ENCODE data around the gene NAV1.

The NAV1 gene

DNA sequence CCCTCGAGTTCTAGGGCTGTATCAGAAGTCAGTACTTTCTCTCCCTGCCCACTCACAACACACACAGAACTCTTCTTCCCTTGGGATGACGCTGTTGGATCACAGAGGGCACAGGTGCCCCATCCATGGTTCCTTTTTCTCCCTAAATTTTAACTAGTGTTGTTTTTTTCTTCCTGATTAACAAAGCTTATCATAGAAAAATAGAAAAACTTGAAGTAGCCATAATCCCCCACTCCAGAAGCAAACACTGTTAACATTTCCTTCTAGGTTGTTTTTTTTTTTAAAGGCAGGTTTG, 27.5 kb downstream of the NAV1 start:
- TF ChIP-seq POU2F2 (IDR thresholded peaks at IDR 0.05; ENCODE audit: low read depth, low read length) (no peak), PAX5 (IDR thresholded peaks at IDR 0.05; ENCODE audit: insufficient read depth, low read length, severe bottlenecking) (no peak), TAF1 (IDR thresholded peaks at IDR 0.05; ENCODE audit: low read depth, low read length) (no peak), POLR2A (IDR thresholded peaks at IDR 0.05; ENCODE audit: low read depth, low read length) (no peak), POLR2AphosphoS5 (IDR thresholded peaks at IDR 0.05; ENCODE audit: low read depth, low read length) (no peak), SPI1 (IDR thresholded peaks at IDR 0.05; ENCODE audit: low read depth, low read length) (no peak)
- DNase-seq (ENCODE audit: insufficient read length, low spot score) = no peak
- no peak for FAIRE-seq

DNA sequence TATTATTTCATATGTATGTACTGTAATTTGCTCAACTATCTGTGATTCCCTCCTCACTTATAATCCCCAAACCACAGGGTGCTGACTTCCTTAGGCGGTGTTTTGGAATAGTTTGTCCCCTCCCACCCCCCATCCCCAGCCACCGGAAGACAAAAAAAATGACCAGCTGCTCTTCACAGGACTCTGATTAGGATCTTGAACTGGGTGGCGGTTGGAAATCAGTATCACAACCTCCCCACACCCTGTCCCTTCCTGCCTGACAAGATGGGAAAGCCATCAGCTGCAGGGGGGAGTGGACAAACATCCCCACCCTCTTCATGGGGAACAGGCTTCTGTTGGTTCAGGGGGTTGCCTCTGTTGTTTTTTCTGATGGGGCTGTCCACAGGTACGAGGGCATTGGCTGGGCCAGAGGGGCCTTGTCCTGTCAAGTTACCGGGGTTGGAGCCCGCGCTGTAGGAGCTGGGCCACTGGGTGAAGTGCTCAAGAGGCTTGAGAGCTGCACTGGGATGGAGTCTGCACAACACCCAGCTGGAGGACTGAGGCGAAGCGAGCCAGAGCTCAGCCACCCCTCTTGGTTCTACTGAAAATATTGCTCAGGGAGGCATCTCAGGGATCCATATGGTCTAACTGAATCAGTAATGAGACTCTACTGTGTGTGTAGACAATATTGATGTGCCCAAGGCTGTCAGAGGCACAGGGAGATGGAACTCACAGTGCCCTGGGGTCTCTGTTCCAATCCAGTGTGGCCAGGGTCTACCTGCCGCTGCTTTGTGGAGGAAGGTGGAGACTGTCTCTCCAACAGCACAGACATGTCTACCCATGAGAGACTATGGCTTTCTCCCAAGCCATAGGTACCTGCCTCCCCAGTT, 28.2 kb downstream of the NAV1 start:
- no peak for DNase-seq (ENCODE audit: insufficient read length, low spot score)
- FAIRE-seq = no peak
- TF ChIP-seq SPI1 (IDR thresholded peaks at IDR 0.05; ENCODE audit: low read depth, low read length) (no peak), POU2F2 (IDR thresholded peaks at IDR 0.05; ENCODE audit: low read depth, low read length) (no peak), POLR2A (IDR thresholded peaks at IDR 0.05; ENCODE audit: low read depth, low read length) (no peak), PAX5 (IDR thresholded peaks at IDR 0.05; ENCODE audit: insufficient read depth, low read length, severe bottlenecking) (no peak), TAF1 (IDR thresholded peaks at IDR 0.05; ENCODE audit: low read depth, low read length) (no peak), POLR2AphosphoS5 (IDR thresholded peaks at IDR 0.05; ENCODE audit: low read depth, low read length) (no peak)

DNA sequence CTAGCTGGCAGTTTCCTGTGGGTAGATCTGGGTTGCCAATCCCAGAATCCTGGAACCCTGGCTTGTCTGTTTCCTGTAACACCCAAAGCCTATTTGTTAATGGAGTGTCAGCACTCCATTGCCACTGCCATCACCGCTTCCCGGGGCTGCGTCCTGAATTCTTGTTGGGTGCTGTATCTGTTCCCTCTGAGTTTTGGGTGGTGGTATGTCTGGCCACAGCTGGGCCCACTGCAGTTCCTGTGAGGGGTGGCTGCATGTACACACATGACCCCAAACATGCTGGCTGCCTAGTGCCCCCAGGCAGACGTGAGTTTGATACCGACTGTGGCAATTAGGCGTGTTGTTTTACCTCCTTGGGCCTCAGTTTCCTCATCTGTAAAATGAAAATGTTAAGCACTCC, 29.3 kb downstream of the NAV1 start:
- no peak for DNase-seq (ENCODE audit: insufficient read length, low spot score)
- FAIRE-seq = no peak
- TF ChIP-seq SPI1 (IDR thresholded peaks at IDR 0.05; ENCODE audit: low read depth, low read length) = no peak
- TF ChIP-seq POLR2A (IDR thresholded peaks at IDR 0.05; ENCODE audit: low read depth, low read length) = no peak
- no peak for TF ChIP-seq POU2F2 (IDR thresholded peaks at IDR 0.05; ENCODE audit: low read depth, low read length)
- no peak for TF ChIP-seq TAF1 (IDR thresholded peaks at IDR 0.05; ENCODE audit: low read depth, low read length)
- no peak for TF ChIP-seq POLR2AphosphoS5 (IDR thresholded peaks at IDR 0.05; ENCODE audit: low read depth, low read length)
- TF ChIP-seq PAX5 (IDR thresholded peaks at IDR 0.05; ENCODE audit: insufficient read depth, low read length, severe bottlenecking) = no peak

DNA sequence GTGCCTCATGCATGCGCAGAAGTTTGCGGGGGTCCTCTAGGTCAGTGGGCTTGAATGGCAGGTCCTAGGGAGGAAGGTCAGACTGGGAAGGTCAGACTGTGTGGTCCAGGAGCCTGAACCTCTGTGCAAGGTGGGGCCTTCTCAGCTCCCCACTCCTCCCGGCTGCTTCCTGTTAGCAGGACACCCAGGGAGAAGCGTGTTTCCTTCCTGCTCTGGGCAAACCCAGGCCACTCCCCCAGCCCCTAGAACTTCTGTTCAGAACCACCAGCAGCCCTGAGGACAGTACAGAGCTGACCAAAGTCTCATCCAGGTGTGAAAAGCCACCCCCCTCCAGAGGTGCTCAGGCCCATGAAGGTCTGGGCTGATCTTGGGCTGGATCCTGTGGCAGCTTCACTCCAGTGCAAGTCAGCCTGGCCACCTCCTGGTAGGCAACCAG, 29.9 kb downstream of the NAV1 start:
- no peak for FAIRE-seq
- no peak for DNase-seq (ENCODE audit: insufficient read length, low spot score)
- TF ChIP-seq POLR2A (IDR thresholded peaks at IDR 0.05; ENCODE audit: low read depth, low read length) (no peak), TAF1 (IDR thresholded peaks at IDR 0.05; ENCODE audit: low read depth, low read length) (no peak), POLR2AphosphoS5 (IDR thresholded peaks at IDR 0.05; ENCODE audit: low read depth, low read length) (no peak), SPI1 (IDR thresholded peaks at IDR 0.05; ENCODE audit: low read depth, low read length) (no peak), POU2F2 (IDR thresholded peaks at IDR 0.05; ENCODE audit: low read depth, low read length) (no peak), PAX5 (IDR thresholded peaks at IDR 0.05; ENCODE audit: insufficient read depth, low read length, severe bottlenecking) (no peak)

DNA sequence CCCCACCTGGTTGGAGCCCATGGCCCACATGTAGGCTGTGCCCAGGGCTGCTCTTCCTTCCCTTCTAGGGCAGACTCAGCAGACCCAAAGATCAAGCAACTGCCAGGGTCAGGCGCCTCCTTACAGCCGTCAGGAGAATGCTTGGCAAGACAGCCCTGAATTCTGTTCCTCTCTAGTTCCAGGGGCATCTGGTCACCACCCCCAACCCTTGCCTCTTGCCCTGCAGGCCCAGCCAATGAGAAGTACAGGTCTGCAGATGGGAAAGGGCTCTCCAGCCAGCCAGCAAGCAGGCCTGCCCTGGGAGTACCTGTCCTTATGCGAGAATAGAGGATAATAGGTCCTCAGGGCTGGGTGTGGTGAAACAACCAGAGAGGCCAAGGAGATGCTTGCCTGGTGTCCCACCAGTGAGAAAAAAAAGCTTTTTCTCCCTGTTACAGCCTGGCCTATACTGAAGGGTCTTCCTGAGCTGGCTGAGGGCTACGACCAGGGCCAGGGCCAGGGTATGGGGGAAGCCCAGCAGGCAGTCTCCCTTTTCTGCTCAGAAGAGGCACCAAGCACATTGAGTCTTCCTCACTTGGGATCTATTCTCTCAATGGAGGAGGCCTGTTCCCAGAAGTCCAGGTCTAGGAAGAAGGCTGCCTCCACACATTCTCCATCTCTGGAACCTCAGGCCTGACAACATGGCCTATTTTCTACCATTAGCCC, 31.4 kb downstream of the NAV1 start:
- TF ChIP-seq POU2F2 (IDR thresholded peaks at IDR 0.05; ENCODE audit: low read depth, low read length) = no peak
- no peak for TF ChIP-seq SPI1 (IDR thresholded peaks at IDR 0.05; ENCODE audit: low read depth, low read length)
- TF ChIP-seq POLR2AphosphoS5 (IDR thresholded peaks at IDR 0.05; ENCODE audit: low read depth, low read length) = no peak
- TF ChIP-seq PAX5 (IDR thresholded peaks at IDR 0.05; ENCODE audit: insufficient read depth, low read length, severe bottlenecking) = no peak
- TF ChIP-seq TAF1 (IDR thresholded peaks at IDR 0.05; ENCODE audit: low read depth, low read length) = no peak
- no peak for TF ChIP-seq POLR2A (IDR thresholded peaks at IDR 0.05; ENCODE audit: low read depth, low read length)
- FAIRE-seq = no peak
- no peak for DNase-seq (ENCODE audit: insufficient read length, low spot score)

DNA sequence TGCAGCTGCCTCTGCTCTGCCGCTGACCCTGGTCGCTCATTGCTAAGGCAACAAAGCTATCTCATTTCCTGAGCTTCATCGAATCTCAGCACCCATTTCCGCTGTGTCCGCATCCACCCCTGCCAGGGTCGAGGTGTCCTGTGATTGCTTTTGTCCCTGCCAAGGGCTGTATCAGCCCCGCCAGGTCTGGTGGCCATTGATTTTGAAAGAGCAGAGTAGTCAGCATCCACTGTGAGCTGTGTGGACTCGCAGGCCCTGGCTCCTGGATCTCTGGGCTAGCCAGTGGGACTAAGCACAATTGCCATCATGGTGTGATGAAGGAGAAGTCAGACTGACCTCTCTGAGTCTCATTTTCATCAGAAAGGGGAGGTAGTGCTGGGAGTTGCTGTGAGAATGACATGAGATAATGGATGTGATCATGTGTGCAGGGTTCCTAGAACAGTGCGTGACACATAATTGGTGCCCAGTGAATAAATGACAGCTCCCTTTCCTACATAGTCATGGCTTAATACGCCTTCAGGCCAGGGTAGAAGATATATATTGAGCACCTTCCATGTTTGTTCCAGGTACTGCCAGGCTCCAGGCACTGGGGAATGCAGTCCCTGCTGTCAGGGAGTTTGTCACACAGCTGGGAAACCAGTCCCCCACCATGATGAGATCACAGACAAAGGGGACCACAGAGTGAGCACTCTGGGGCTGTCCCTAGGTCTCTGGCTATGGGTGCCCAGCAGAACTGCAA, 32.1 kb downstream of the NAV1 start:
- no peak for TF ChIP-seq PAX5 (IDR thresholded peaks at IDR 0.05; ENCODE audit: insufficient read depth, low read length, severe bottlenecking)
- no peak for TF ChIP-seq TAF1 (IDR thresholded peaks at IDR 0.05; ENCODE audit: low read depth, low read length)
- TF ChIP-seq POU2F2 (IDR thresholded peaks at IDR 0.05; ENCODE audit: low read depth, low read length) = no peak
- TF ChIP-seq POLR2A (IDR thresholded peaks at IDR 0.05; ENCODE audit: low read depth, low read length) = no peak
- no peak for TF ChIP-seq SPI1 (IDR thresholded peaks at IDR 0.05; ENCODE audit: low read depth, low read length)
- TF ChIP-seq POLR2AphosphoS5 (IDR thresholded peaks at IDR 0.05; ENCODE audit: low read depth, low read length) = no peak
- no peak for DNase-seq (ENCODE audit: insufficient read length, low spot score)
- no peak for FAIRE-seq

DNA sequence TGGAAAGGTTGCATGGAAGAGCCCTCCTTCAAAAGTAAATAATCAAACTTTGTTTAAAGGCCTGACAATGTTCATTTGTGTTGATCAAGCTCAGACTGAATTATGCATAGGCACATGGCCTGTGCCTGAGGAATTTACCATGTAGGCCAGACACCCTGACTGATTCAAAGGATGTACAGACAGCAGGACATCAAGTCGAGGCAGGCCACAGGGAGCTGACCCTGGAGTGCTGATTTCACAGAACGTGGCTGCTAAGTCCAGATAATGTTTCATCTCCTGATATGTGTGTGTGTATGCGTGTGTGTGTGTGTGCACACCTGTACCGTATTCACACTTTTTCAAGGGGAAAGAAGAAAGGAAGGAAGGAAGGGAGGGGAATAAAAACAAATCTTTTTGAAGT, 34.1 kb downstream of the NAV1 start:
- no peak for FAIRE-seq

DNA sequence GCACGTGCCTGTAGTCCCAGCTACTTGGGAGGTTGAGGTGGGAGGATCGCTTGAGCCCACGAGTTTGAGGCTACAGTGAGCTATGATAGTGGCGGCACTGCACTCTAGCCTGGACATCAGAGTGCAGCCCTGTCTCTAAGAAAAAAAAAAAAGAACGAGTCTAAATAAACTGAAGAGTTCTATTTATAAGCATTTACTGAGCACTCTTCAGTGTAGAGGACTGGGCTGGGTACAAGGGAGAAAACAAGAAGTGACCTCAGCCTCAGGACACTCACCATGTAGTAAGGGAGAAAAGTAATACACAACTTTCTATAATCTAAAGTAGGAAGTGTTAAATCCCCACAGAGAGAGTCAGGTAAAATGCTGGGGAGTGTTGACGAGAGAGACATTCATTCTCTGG, 35.0 kb downstream of the NAV1 start:
- no peak for DNase-seq (ENCODE audit: insufficient read length, low spot score)
- TF ChIP-seq POLR2A (IDR thresholded peaks at IDR 0.05; ENCODE audit: low read depth, low read length) (no peak), SPI1 (IDR thresholded peaks at IDR 0.05; ENCODE audit: low read depth, low read length) (no peak), TAF1 (IDR thresholded peaks at IDR 0.05; ENCODE audit: low read depth, low read length) (no peak), POLR2AphosphoS5 (IDR thresholded peaks at IDR 0.05; ENCODE audit: low read depth, low read length) (no peak), POU2F2 (IDR thresholded peaks at IDR 0.05; ENCODE audit: low read depth, low read length) (no peak), PAX5 (IDR thresholded peaks at IDR 0.05; ENCODE audit: insufficient read depth, low read length, severe bottlenecking) (no peak)
- FAIRE-seq = no peak

More for the DNA sequence above, 34.1 kb downstream of the NAV1 start:
- DNase-seq (ENCODE audit: insufficient read length, low spot score) = no peak
- TF ChIP-seq PAX5 (IDR thresholded peaks at IDR 0.05; ENCODE audit: insufficient read depth, low read length, severe bottlenecking) (no peak), POU2F2 (IDR thresholded peaks at IDR 0.05; ENCODE audit: low read depth, low read length) (no peak), POLR2AphosphoS5 (IDR thresholded peaks at IDR 0.05; ENCODE audit: low read depth, low read length) (no peak), POLR2A (IDR thresholded peaks at IDR 0.05; ENCODE audit: low read depth, low read length) (no peak), TAF1 (IDR thresholded peaks at IDR 0.05; ENCODE audit: low read depth, low read length) (no peak), SPI1 (IDR thresholded peaks at IDR 0.05; ENCODE audit: low read depth, low read length) (no peak)

DNA sequence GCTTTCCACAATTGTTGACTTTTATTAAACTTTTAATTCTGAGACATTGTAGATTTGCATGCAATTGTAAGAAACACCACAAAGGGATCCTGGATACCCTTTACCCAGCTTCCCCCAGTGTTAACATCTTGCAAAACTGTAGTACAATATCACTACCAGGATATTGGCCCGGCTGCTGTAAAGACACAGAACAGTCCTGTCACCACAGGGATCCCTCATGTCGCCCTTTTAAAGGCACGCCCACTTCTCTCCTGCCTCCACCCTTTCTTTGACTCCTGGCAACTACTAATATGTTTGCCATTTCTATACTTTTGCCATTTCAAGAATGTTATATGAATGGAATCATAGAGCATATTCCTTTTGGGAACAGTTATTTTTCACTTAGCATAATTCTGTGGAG, 37.0 kb downstream of the NAV1 start:
- FAIRE-seq (no peak), DNase-seq (ENCODE audit: insufficient read length, low spot score) (no peak)
- no peak for TF ChIP-seq POLR2A (IDR thresholded peaks at IDR 0.05; ENCODE audit: low read depth, low read length)
- no peak for TF ChIP-seq POU2F2 (IDR thresholded peaks at IDR 0.05; ENCODE audit: low read depth, low read length)
- no peak for TF ChIP-seq SPI1 (IDR thresholded peaks at IDR 0.05; ENCODE audit: low read depth, low read length)
- no peak for TF ChIP-seq POLR2AphosphoS5 (IDR thresholded peaks at IDR 0.05; ENCODE audit: low read depth, low read length)
- no peak for TF ChIP-seq PAX5 (IDR thresholded peaks at IDR 0.05; ENCODE audit: insufficient read depth, low read length, severe bottlenecking)
- no peak for TF ChIP-seq TAF1 (IDR thresholded peaks at IDR 0.05; ENCODE audit: low read depth, low read length)

Measured in GM12891 (cell line).